Smooth muscle cell (in vitro differentiated cells): ENCODE measurements around the gene SRRM5. TPM values are rescaled to one million over a fixed set of nuclear protein-coding genes. Genes with fewer than 3 reads are reported as not detected.

Experiments
- DNase-seq: peaks from one replicate; lab custom pipeline; 2025; ENCODE audit not compliant: unreplicated experiment; lab: John Stamatoyannopoulos, UW
- H2AFZ ChIP-seq: fragments of 200-600 bp; sonication (generic); 2 replicates; pipeline ENCODE4 v1.6.0; 2016; ENCODE audit warnings: antibody characterized with exemption, low read depth, mild to moderate bottlenecking
- H3F3A ChIP-seq: fragments of 200-600 bp; sonication (generic); 2 replicates; pipeline ENCODE4 v1.6.0; 2017; ENCODE audit warnings: antibody characterized with exemption, low read depth
- H3K27ac ChIP-seq: fragments of 200-600 bp; sonication (generic); 2 replicates; pipeline ENCODE4 v1.5.1; 2016; ENCODE audit warnings: low read depth, mild to moderate bottlenecking
- H3K27me3 ChIP-seq: fragments of 200-600 bp; sonication (generic); 2 replicates; pipeline ENCODE4 v1.6.1; 2016; ENCODE audit warnings: low read depth, mild to moderate bottlenecking
- H3K36me3 ChIP-seq: fragments of 200-600 bp; sonication (generic); 2 replicates; pipeline ENCODE4 v1.5.1; 2016; ENCODE audit warnings: low read depth
- H3K4me1 ChIP-seq: fragments of 200-600 bp; sonication (generic); 2 replicates; pipeline ENCODE4 v1.5.1; 2016; ENCODE audit warnings: low read depth
- H3K4me2 ChIP-seq: fragments of 200-600 bp; sonication (generic); 2 replicates; pipeline ENCODE4 v1.6.0; 2016; ENCODE audit warnings: mild to moderate bottlenecking
- H3K4me3 ChIP-seq: fragments of 200-600 bp; sonication (generic); 2 replicates; pipeline ENCODE4 v1.5.1; 2016; ENCODE audit warnings: mild to moderate bottlenecking
- H3K79me2 ChIP-seq: fragments of 200-600 bp; sonication (generic); 2 replicates; pipeline ENCODE4 v1.6.0; 2016; ENCODE audit warnings: low read depth, mild to moderate bottlenecking
- H3K9ac ChIP-seq: fragments of 200-600 bp; sonication (generic); 2 replicates; pipeline ENCODE4 v1.6.0; 2016; ENCODE audit warnings: low read depth
- H3K9me3 ChIP-seq: fragments of 200-600 bp; sonication (generic); replicated peaks from 2 replicates; pipeline ENCODE4 v1.5.1; 2016; ENCODE audit warnings: low read depth
- H4K20me1 ChIP-seq: fragments of 200-600 bp; sonication (generic); 2 replicates; pipeline ENCODE4 v1.6.0; 2016; ENCODE audit warnings: low read depth
- CTCF ChIP-seq: fragments of 200-600 bp; sonication (generic); IDR thresholded peaks from 2 replicates; pipeline ENCODE4 v1.5.1; 2017; ENCODE audit warnings: borderline replicate concordance, mild to moderate bottlenecking, antibody characterized with exemption; ENCODE audit not compliant: insufficient read depth, poor library complexity, severe bottlenecking
- WGBS: methylation state at CpG from one replicate; pipeline ENCODE4 v1.1.7; 2016; ENCODE audit warnings: low lambda C conversion rate; 5-methylcytosine and 5-hydroxymethylcytosine counted together
- polyA plus RNA-seq: library from polyadenylated mRNA; unstranded; fragments of >200 nt; fragmentation: Nextera tagmentation; extraction: Ambion mirVana; gene quantifications from 2 replicates; pipeline ENCODE4 v1.2.1, GENCODE V29; 2016
- total RNA-seq: library from RNA; depleted of rRNA; stranded (reverse); fragments of >200 nt; gene quantifications from 2 replicates; pipeline ENCODE4 v1.2.3, GENCODE V29; 2014

SRRM5 gene
- total and polyA plus RNA-seq, 2 experiments from 2014 or later, result 0.27 TPM; not detected in 1

- Histone ChIP-seq H3K4me3 (no peak overlapping the region), H3K79me2 (no peaks in the 10 kb centered on the region), H3K27ac (no peak overlapping the region), H3K4me1 (no peaks in the 10 kb centered on the region), H3K9me3 (no peaks in the 10 kb centered on the region), H3K36me3 (no peaks in the 10 kb centered on the region), H3K27me3 (no peaks in the 10 kb centered on the region), H3K9ac (no peak overlapping the region), H3F3A (no peaks in the 10 kb centered on the region), H2AFZ (no peak overlapping the region), H3K4me2 (no peak overlapping the region), H4K20me1 (no peaks in the 10 kb centered on the region)
- TF ChIP-seq CTCF, result no peak
- 86% methylated on average over 17 of the region's 17 CpGs for WGBS
- DNase-seq, result no peak
Measured at GRCh38 chr19:43626838-43627237, 14.9 kb downstream of the SRRM5 start.

- TF ChIP-seq CTCF, result no peak
- H3K27ac ChIP-seq, result no peak overlapping the region
Measured at GRCh38 chr19:43628646-43629326, 16.9 kb downstream of the SRRM5 start.

GRCh38 chr19:43631491-43631890 lies 19.6 kb downstream of the SRRM5 start:
- Histone ChIP-seq H3K27me3 (no peaks in the 10 kb centered on the region), H3K27ac (no peak overlapping the region), H2AFZ (no peak overlapping the region), H3F3A (no peaks in the 10 kb centered on the region), H3K9ac (no peak overlapping the region), H3K4me1 (peaks cover 7% of the 10 kb centered on the region), H3K4me2 (no peak overlapping the region), H3K79me2 (no peaks in the 10 kb centered on the region), H3K4me3 (no peak overlapping the region), H3K9me3 (no peaks in the 10 kb centered on the region), H3K36me3 (no peaks in the 10 kb centered on the region), H4K20me1 (no peaks in the 10 kb centered on the region)
- WGBS, result 94% methylated on average over 5 of the region's 5 CpGs
- TF ChIP-seq CTCF, result no peak
- no peak for DNase-seq

More at GRCh38 chr19:43628646-43629326, 16.9 kb downstream of the SRRM5 start:
- no peaks in the 10 kb centered on the region for H3K4me1 ChIP-seq
- DNase-seq, result no peak
- WGBS, result 82% methylated on average over 3 of the region's 3 CpGs
- H3K27me3 ChIP-seq, result no peaks in the 10 kb centered on the region
- H3K4me3 ChIP-seq, result no peak overlapping the region
- H3F3A ChIP-seq, result no peaks in the 10 kb centered on the region
- H3K9me3 ChIP-seq, result no peaks in the 10 kb centered on the region
- H3K79me2 ChIP-seq, result no peaks in the 10 kb centered on the region
- no peak overlapping the region for H3K9ac ChIP-seq
- no peak overlapping the region for H2AFZ ChIP-seq
- no peaks in the 10 kb centered on the region for H4K20me1 ChIP-seq
- H3K36me3 ChIP-seq, result no peaks in the 10 kb centered on the region
- no peak overlapping the region for H3K4me2 ChIP-seq

GRCh38 chr19:43633520-43633919 lies 21.6 kb downstream of the SRRM5 start:
- H2AFZ ChIP-seq, result no peak overlapping the region
- no peak overlapping the region for H3K4me3 ChIP-seq
- no peaks in the 10 kb centered on the region for H3K9me3 ChIP-seq
- DNase-seq, result no peak
- H3K36me3 ChIP-seq, result no peaks in the 10 kb centered on the region
- peaks cover 13% of the 10 kb centered on the region for H3K27me3 ChIP-seq
- H3K4me1 ChIP-seq, result peaks cover 7% of the 10 kb centered on the region
- H3K4me2 ChIP-seq, result no peak overlapping the region
- 84% methylated on average over 4 of the region's 4 CpGs for WGBS
- no peaks in the 10 kb centered on the region for H3K79me2 ChIP-seq
- H3K27ac ChIP-seq, result no peak overlapping the region
- no peak overlapping the region for H3K9ac ChIP-seq
- no peaks in the 10 kb centered on the region for H4K20me1 ChIP-seq
- no peak for TF ChIP-seq CTCF
- no peaks in the 10 kb centered on the region for H3F3A ChIP-seq
